Thymus (tissue), 11 donors: ENCODE measurements around the gene HDAC4. TPM values are rescaled to one million over a fixed set of nuclear protein-coding genes. Genes with fewer than 3 reads are reported as not detected.

Experiments
- DNase-seq, 9 donors: peaks; one replicate each; pipeline ENCODE4 v3.0.0-alpha.2; 2013; ENCODE audit warnings: low spot score in 9 of 9, low read depth in 6 of 9, missing footprints in 1 of 9
- H3K27ac ChIP-seq, 2 donors: one replicate each; pipeline ENCODE4 v1.5.1; 2013; ENCODE audit warnings: control low read depth in 1 of 2, low read depth in 1 of 2, low read length in 1 of 2, mild to moderate bottlenecking in 1 of 2, moderate library complexity in 1 of 2
- H3K27me3 ChIP-seq, 2 donors: one replicate each; pipeline ENCODE4 v1.5.1; 2013; ENCODE audit warnings: low read length in 1 of 2; ENCODE audit not compliant: control insufficient read depth in 2 of 2, insufficient read depth in 1 of 2
- H3K36me3 ChIP-seq, 2 donors: one replicate each; pipeline ENCODE4 v1.5.1; 2013; ENCODE audit warnings: low read length in 1 of 2, mild to moderate bottlenecking in 1 of 2, moderate library complexity in 1 of 2; ENCODE audit not compliant: control insufficient read depth in 2 of 2, insufficient read depth in 2 of 2
- H3K4me1 ChIP-seq, 2 donors: one replicate each; pipeline ENCODE4 v1.5.1; 2013; ENCODE audit warnings: low read length in 2 of 2; ENCODE audit not compliant: control insufficient read depth in 2 of 2, insufficient read depth in 2 of 2
- H3K4me3 ChIP-seq, 2 donors: one replicate each; pipeline ENCODE4 v1.5.1; 2013; ENCODE audit warnings: low read length in 2 of 2, control low read depth in 1 of 2, mild to moderate bottlenecking in 1 of 2
- H3K9me3 ChIP-seq, 2 donors: one replicate each; pipeline ENCODE4 v1.5.1; 2013; ENCODE audit warnings: low read length in 1 of 2, mild to moderate bottlenecking in 1 of 2; ENCODE audit not compliant: control insufficient read depth in 2 of 2, insufficient read depth in 1 of 2
- WGBS: extraction: QIAGEN DNeasy Blood & Tissue Kit; methylation state at CpG from one replicate; pipeline ENCODE4 v1.1.7; 2013; 5-methylcytosine and 5-hydroxymethylcytosine counted together
- polyA plus RNA-seq: library from polyadenylated mRNA; stranded (reverse); fragments of 200-250 nt; gene quantifications from one replicate; pipeline ENCODE4 v1.2.3, GENCODE V29; 2013
- total RNA-seq: library from RNA; stranded (reverse); fragments of 120-200 nt; gene quantifications from one replicate; pipeline ENCODE4 v1.2.4, GENCODE V29; 2013
- donor health status: healthy.

HDAC4 gene
- total and polyA plus RNA-seq, 2 donors, result 7.8 to 17.9 TPM

GRCh38 chr2:239148495-239149200 lies 252.2 kb downstream of the HDAC4 start:
- peaks cover 0 to 19% of the 10 kb centered on the region in 2 donors for H3K9me3 ChIP-seq
- no peaks in the 10 kb centered on the region for H3K27me3 ChIP-seq
- WGBS, result 97% methylated on average over 28 of the region's 28 CpGs
- H3K36me3 ChIP-seq, result peaks cover 69 to 92% of the 10 kb centered on the region in 2 donors
- DNase-seq, result no peak
- H3K4me1 ChIP-seq, result peaks cover 0 to 10% of the 10 kb centered on the region in 2 donors
- H3K4me3 ChIP-seq, result no peak overlapping the region
- no peak overlapping the region for H3K27ac ChIP-seq

- H3K36me3 ChIP-seq, result peaks cover 73 to 92% of the 10 kb centered on the region in 2 donors
- no peak overlapping the region for H3K27ac ChIP-seq
- 95% methylated on average over 9 of the region's 9 CpGs for WGBS
- no peak for DNase-seq
- H3K4me1 ChIP-seq, result peaks cover 0 to 12% of the 10 kb centered on the region in 2 donors
- H3K4me3 ChIP-seq, result no peak overlapping the region
- no peaks in the 10 kb centered on the region for H3K27me3 ChIP-seq
- peaks cover 0 to 19% of the 10 kb centered on the region in 2 donors for H3K9me3 ChIP-seq
Observed at GRCh38 chr2:239147376-239147775, 253.4 kb downstream of the HDAC4 start.

GRCh38 chr2:239146741-239147181 lies 254.1 kb downstream of the HDAC4 start:
- peaks cover 76 to 92% of the 10 kb centered on the region in 2 donors for H3K36me3 ChIP-seq
- DNase-seq, result no peak
- H3K27me3 ChIP-seq, result no peaks in the 10 kb centered on the region
- H3K4me3 ChIP-seq, result no peak overlapping the region
- H3K4me1 ChIP-seq, result peaks cover 0 to 12% of the 10 kb centered on the region in 2 donors
- no peak overlapping the region for H3K27ac ChIP-seq
- peaks cover 0 to 19% of the 10 kb centered on the region in 2 donors for H3K9me3 ChIP-seq
- WGBS, result 99% methylated on average over 12 of the region's 12 CpGs

GRCh38 chr2:239146011-239146641 lies 254.7 kb downstream of the HDAC4 start:
- Histone ChIP-seq H3K9me3 (peaks cover 0 to 12% of the 10 kb centered on the region in 2 donors), H3K27ac (peak overlapping the region in 1 of 2 donors; percentile 41), H3K36me3 (peaks cover 71 to 92% of the 10 kb centered on the region in 2 donors), H3K4me3 (no peak overlapping the region), H3K4me1 (peaks cover 0 to 12% of the 10 kb centered on the region in 2 donors), H3K27me3 (no peaks in the 10 kb centered on the region)
- DNase-seq, result no peak
- WGBS, result 91% methylated on average over 19 of the region's 19 CpGs

- Histone ChIP-seq H3K4me1 (peaks cover 0 to 12% of the 10 kb centered on the region in 2 donors), H3K36me3 (peaks cover 71 to 92% of the 10 kb centered on the region in 2 donors), H3K9me3 (peaks cover 0 to 7% of the 10 kb centered on the region in 2 donors), H3K27ac (peak overlapping the region in 1 of 2 donors; percentile 41), H3K4me3 (no peak overlapping the region), H3K27me3 (no peaks in the 10 kb centered on the region)
- 89% methylated on average over 9 of the region's 9 CpGs for WGBS
- no peak for DNase-seq
Observed at GRCh38 chr2:239145601-239146000, 255.2 kb downstream of the HDAC4 start.

- Histone ChIP-seq H3K9me3 (peaks cover 0 to 4% of the 10 kb centered on the region in 2 donors), H3K4me3 (no peak overlapping the region), H3K27me3 (no peaks in the 10 kb centered on the region), H3K4me1 (peaks cover 0 to 12% of the 10 kb centered on the region in 2 donors), H3K36me3 (peaks cover 71 to 94% of the 10 kb centered on the region in 2 donors), H3K27ac (no peak overlapping the region)
- 96% methylated on average over 15 of the region's 15 CpGs for WGBS
- DNase-seq, result no peak
Observed at GRCh38 chr2:239145106-239145505, 255.7 kb downstream of the HDAC4 start.

- peaks cover 0 to 4% of the 10 kb centered on the region in 2 donors for H3K9me3 ChIP-seq
- H3K27me3 ChIP-seq, result no peaks in the 10 kb centered on the region
- WGBS, result 96% methylated on average over 5 of the region's 5 CpGs
- H3K36me3 ChIP-seq, result peaks cover 71 to 96% of the 10 kb centered on the region in 2 donors
- peaks cover 0 to 12% of the 10 kb centered on the region in 2 donors for H3K4me1 ChIP-seq
- no peak overlapping the region for H3K27ac ChIP-seq
- no peak for DNase-seq
- H3K4me3 ChIP-seq, result no peak overlapping the region
Observed at GRCh38 chr2:239144713-239144999, 256.2 kb downstream of the HDAC4 start.

GRCh38 chr2:239143858-239144712 lies 256.7 kb downstream of the HDAC4 start:
- H3K27ac ChIP-seq, result no peak overlapping the region
- no peak overlapping the region for H3K4me3 ChIP-seq
- no peaks in the 10 kb centered on the region for H3K27me3 ChIP-seq
- peak in 6 of 9 donors; percentile 4 to 61 (median 29) for DNase-seq
- H3K9me3 ChIP-seq, result peaks cover 0 to 4% of the 10 kb centered on the region in 2 donors
- H3K36me3 ChIP-seq, result peaks cover 73 to 96% of the 10 kb centered on the region in 2 donors
- H3K4me1 ChIP-seq, result peaks cover 0 to 12% of the 10 kb centered on the region in 2 donors
- 93% methylated on average over 29 of the region's 29 CpGs for WGBS
